Cerebellar cortex (tissue), 1 donor: ENCODE measurements around the gene PGLYRP2.
A peak's percentile ranks its signal among the peaks of the same experiment; 100 is the strongest.

ENCODE experiments used
- DNase-seq: peaks from one replicate; pipeline ENCODE4 v3.0.0-alpha.2; 2015; ENCODE audit warnings: low spot score

The PGLYRP2 gene

DNA sequence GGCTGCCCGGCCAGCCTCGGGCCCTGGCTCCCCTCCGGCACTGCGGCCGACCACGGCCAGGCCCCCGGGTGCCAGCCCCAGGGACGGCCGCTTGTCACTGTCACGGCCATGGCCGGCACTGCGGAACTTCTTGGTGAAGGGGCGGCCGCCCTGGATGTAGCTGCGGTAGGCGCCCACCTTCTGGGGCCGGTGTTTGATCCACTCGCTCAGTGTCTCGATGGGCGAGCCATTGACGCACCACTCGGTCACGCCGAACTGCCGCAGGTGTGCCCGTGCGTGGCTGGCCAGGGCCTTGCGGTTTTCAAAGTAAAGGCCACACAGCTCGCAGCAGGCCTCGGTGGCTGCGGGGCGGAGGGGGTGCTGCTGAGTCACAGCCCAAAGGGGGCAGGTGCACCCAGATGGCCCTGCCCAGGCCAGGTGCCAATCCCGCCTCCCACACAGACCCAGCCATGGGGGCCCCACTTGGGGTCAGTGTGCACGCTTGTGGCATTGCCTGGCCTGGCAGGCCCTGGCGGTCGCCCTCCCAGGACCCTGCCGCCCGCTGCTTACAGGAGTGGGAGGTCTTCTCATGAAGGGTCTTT, 54.5 kb downstream of the PGLYRP2 start:
- no peak for DNase-seq

DNA sequence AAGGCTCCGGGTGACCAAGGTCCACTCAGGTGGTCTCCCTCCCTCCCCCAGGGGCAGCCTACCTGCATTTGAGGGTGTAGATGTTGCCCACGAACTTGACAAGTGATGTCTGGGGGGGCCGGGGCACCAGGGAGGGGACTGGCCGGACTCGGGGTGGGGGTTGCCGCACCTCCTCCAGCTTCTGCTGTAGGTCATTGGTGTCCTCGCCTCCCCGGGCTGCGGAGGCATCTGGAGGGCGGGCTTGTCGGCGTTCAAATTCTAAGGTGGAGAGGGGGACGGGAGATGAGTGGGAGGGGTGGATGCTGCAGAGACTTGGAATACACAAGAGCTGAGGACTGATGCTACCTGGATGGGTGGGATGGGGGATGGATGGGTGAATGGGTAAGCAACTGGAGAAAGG, 55.2 kb downstream of the PGLYRP2 start:
- no peak for DNase-seq

DNA sequence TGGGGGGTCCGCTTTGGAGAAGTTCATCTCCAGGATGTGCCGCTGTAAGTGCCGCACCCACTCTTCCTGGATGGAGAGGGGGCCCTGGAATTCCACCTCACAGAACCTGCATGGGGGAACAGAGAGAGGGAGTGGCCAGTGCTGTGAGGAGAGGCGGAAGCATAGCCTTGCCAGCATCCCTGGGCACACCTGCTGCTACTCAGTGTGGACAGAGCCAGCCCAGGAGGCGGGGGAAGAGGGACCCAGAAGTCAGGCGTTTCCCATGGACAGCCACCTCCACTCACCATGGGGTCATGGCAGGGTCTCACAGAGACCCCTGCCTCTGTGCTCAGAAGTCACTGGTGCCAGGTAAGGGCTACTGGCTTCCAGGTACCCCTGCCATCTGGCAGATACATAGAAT, 56.2 kb downstream of the PGLYRP2 start:
- no peak for DNase-seq

DNA sequence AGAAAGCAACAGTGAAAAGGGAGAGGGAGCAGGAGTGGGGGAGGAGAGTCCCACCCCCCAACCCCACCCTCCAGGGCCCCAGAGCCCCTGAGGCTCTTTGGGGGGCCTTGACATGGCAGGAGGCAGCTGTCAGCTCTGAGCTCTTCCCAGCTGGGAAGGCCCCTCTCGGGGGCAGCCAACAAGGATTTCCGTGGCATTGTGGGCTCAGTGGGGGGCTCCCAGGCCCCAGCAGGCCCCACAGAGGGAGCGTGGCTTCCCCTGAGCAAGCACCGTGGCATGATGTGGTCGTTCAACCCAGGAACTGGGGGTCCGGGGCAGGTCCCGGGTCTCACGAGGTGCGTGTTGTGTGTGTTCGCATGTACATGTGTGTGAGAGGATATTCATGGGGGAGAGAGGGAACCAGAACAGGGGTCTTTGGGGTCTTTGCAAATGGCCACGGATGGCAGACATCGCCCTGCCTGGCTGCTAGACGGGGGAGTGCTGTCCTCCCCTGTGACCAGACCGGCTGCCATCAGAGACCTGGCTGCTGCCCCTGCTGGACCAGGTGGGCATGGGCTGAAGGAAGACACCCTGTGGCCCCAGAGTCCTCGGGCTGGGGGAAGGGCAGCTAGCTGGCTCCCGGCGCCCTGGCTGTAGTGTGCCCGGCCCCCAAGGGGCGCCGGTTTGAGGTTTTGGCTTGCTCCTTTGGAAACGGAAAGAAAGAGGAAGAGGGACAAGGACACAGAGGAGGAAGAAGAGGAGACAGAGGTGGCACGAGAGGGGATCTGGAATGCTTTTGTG, 56.8 kb downstream of the PGLYRP2 start:
- DNase-seq, result no peak

DNA sequence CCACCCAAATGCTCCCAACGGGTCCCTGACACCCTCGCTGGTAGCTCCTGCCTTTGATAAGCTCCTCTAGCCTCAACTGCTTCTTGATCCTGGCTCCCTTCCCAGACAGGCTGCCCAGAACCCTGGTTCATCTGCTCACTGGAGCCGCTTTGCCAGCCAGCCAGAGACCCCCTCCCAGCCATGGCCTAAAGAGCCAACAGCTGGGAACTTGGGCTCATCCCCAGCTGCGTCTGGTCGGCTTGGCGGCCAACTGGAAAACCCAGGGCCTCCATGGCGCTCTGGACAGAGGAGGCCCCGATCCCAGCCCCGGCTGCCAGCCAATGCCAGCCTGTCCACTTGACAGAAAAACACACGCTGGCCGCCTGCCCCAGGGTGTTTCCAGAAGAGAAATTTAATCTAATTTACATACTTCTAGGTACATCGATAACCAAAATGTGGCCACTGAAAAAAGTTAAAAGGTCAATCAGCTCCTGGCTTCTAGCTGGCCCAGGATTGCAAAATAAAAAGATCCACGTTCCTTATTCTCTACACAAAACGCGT, 57.5 kb downstream of the PGLYRP2 start:
- peak; percentile 66 for DNase-seq

DNA sequence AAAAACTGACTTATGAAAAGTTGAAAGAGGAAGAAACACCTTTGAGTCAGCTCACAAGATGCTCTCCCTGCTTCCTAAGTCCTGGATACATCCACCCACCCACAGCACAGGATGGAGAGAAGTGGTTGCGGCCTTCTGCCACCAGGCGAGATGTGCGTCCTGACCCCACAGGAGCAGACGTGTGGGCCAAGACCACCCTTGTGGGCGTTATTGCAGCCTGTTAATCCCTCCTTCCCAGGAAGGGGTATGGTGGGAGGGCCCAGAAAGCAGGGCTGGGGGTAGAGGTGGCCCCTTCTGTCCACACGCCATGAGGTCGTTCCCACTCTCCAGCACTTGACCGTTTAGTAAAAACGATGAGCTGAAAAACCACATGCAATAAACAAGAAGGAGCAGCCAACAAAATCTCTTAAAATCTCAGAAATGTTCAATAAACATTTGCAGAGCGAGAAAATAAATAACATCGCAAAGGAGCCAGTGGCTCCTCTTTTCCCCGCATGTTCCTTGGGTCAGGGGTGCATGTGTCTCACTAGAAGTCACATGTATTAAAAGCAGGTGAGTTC, 58.1 kb downstream of the PGLYRP2 start:
- DNase-seq, result no peak

DNA sequence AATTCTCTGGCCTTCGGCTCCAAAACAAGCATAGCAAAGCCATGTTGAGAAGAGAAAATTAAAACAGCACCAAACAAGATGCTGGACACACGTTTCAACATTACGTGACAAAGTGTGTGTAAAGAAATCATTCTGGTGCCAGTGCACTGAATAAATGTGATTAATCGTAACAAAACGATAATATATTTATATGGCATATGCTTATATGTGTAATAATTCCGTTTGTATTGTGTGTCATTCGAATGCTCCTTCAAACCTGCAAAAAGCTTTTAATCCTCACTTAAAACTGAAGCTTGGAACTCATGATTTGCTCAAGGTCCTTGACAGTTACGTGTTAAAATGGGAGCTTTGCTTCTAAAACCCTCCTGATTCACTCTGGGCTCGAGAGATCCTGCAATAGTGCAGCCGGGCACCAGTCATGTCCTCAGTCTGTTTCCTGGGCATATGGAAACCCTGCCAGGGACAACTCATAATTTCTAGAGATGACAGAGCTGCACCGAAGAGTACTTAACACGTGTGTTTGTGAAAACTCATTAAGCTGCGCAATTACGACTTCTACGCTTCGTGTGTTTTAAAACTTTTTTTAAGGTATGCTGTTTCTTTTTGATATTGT, 59.8 kb downstream of the PGLYRP2 start:
- DNase-seq, result no peak
